DMS53 (cell line): Measurements from ENCODE around the gene ZNF205.

Experiments used
- DNase-seq: peaks from one replicate; lab custom pipeline; 2025; lab: John Stamatoyannopoulos, UW

Gene ZNF205

GRCh38 chr16:3084969-3085670, 27.3 kb upstream of the ZNF205 start:
- no peak for DNase-seq

GRCh38 chr16:3085868-3086595, 26.4 kb upstream of the ZNF205 start:
- no peak for DNase-seq

- DNase-seq = no peak
Observed at GRCh38 chr16:3086596-3087242, 25.7 kb upstream of the ZNF205 start.

- no peak for DNase-seq
Observed at GRCh38 chr16:3087243-3088235, 24.8 kb upstream of the ZNF205 start.

DNA sequence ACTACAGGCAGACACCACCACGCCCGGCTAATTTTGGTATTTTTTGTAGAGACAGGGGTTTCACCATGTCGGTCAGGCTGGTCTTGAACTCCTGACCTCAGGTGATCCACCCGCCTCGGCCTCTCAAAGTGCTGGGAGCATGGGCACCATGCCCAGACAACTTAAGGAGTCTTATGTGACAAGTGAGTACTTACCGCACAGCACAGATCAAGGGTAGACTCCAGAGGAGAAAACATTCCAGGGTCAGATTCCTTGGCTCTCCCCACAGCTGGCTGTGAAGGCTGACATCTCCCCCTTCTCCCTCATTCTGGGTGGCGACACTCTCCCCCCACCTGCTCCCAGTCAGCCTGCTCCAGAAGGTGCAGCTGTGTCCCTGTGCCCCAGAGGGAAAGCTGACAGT, 23.9 kb upstream of the ZNF205 start:
- DNase-seq = no peak

DNA sequence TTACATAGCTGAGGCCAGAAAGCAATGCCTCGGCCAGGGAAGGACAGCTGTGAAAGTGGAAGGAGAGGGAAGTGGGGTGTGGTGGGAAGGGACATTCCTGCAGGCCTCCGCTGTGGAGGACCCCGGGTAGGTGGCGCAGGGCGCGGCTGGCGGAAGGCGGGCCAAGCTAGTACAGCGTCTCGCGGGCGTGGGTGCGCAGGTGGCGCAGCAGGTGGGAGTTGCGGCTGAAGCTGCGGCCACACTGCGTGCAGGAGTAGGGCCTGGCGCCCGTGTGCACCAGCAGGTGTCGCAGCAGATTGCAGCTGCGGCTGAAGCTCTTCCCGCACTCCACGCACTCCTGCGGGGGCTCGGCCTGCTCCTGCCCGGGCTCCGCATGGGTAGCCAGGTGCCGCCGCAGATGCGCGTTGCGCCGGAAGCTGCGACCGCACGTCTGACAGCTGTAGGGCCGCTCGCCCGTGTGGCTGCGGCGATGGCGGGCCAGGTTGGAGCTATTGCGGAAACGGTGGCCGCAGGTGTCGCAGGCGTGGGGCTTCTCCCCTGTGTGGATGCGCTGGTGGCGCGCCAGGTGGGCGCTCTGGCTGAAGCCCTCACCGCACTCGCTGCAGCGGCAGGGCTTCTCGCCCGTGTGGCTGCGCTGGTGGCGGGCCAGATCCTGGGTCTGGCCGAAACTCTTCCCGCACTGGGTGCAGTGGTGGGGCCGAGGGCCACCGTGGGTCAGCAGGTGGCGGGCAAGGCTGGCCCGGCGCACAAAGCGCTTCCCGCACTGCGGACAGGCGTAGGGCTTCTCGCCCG, 23.3 kb upstream of the ZNF205 start:
- DNase-seq = peak; percentile 52

DNA sequence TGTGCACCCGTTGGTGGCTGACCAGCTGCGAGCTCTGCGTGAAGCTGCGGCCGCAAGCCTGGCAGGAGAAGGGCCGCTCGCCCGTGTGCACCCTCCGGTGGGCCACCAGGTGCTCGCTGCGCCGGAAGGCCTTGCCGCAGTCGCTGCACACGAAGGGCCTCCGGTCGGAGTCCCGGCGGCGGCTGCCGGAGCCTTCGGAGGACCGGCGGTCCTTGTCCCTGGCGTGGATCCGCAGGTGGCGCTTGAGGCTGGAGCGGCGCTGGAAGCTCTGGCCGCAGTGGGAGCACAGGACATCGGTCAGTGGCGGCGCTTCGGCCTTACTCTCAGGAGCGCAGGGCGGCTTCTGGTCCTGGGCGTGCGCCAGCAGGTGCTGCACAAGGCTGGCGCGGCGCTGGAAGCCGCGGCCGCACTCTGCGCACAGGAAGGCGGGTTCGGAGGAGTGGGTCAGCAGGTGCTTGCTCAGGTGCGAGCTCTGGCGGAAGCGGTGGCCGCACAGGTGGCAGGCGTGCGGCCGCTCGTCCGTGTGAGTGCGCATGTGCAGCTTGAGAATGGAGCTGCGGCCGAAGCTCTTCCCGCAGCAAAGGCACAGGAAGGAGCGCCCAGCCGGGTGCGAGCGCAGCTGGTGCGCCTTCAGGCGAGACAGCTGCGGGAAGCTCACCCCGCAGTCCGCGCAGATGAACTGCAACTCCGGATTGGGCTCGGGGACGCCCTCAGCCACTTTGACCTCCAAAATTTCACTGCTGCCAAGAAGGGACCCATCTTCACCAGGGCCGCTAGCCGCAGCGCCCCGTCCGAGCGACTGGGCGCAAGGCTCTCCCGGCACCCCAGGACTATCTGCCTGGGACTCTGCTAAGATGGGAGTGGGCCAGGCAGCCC, 22.4 kb upstream of the ZNF205 start:
- peak; percentile 95 for DNase-seq

- DNase-seq = no peak
Observed at GRCh38 chr16:3091551-3091950, 20.8 kb upstream of the ZNF205 start.

- DNase-seq = no peak
Observed at GRCh38 chr16:3092501-3092941, 19.9 kb upstream of the ZNF205 start.

GRCh38 chr16:3094289-3095027, 17.9 kb upstream of the ZNF205 start:
- peak; percentile 62 for DNase-seq

DNA sequence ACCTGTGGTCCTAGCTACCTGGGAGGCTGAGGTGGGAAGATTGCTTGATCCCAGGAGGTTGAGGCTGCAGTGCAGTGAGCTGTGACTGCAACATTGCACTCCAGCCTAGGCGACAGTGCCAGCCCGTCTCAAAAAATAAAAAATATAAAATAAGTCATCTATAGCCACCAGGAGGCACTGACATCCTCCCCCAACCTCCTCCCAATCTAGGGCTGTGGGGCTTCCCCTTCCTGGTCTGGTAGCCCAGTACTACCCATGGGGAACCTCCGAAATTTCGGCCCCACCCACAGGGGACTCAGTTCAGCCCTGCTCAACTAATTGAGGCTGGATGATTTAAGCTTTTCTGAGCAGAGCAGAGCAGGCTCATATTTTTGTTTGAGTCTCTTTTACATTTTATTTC, 16.5 kb upstream of the ZNF205 start:
- peak; percentile 33 for DNase-seq

- DNase-seq = no peak
Observed at GRCh38 chr16:3096362-3096761, 16.0 kb upstream of the ZNF205 start.

DNA sequence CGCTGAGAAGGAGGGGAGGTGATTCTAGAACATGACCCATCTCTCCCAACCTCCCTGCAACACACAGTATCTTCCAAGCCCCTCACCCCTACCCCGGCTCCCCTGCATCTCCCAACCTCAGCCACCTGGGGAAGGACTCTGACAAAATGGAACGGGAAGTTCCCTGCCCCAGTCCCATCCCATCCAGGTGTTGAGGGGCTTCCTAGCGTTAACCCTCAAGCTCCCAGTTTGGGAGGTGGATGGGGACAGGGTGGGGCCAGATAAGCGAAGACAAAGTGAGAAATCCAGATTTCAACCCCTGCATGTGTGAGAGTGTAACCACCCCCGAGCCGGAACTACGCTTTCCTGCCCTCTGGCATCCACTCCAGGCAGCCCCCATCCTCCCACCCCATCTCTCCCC, 15.1 kb upstream of the ZNF205 start:
- DNase-seq = no peak

DNA sequence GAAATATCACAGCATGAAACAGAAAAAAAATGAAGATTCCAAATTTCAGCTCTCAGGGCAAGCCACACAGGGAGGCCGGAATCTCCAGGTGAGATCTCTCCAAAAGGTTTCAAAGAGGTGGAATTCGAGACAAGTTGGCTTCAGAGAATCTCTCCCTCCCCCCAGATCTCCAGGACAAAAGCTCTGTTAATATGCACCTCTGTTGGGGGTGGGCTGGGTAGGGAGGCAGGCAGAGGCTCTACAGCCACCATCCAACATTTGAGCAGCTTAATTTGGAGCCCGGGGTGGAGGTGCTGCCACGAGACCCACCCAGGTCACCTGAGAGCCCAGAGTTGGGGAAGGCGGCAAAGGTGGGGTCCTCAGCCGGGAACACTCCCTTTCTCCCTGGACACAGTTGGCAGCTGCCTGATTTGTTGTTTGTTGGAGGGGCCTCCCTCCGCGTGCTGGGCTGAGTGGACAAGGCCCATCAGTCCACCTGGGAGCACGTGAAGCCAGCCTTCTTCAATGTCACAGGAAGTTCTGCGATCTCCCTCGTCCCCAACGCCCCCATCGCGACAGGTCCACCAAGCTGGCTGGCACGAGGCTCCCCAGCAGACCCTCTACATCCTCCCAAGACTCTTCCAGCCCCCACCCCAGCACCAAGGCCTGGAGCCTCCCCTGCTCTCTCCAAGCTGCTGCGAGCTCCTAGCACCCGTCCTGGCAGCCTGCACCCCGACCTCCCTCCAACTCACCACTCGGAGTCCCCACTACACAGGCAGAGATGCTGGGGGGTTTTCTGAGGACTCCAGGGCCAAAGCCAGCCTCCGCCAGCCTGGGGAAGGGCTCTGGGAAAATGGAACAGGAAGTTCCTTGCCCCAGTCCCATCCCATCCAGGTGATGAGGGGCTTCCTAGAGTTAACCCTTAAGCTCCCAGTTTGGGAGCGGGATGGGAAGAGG, 13.7 kb upstream of the ZNF205 start, which contains the start of gene ZSCAN10:
Gene ZSCAN10, minus strand, starts transcription at position 836 of the 936 bp plus-strand sequence. CDS start 6,357 bp downstream, outside the sequence.
- DNase-seq = no peak

DNA sequence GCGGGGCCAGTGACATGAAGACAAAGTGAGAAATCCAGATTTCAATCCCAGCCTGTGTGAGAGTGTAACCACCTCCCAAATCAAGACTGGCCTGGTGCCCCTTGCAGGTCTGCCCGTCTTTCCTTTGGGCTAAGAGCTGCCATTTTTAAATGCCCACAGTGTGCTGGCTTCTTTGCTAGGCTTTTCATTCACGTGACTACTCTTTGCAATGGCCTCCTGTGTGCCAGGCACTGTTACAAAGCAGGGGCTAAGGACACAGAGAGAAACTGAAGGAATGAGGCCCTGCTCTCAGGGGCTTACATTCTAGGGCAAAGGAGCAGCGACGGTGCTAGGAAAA, 13.0 kb upstream of the ZNF205 start:
- no peak for DNase-seq

DNA sequence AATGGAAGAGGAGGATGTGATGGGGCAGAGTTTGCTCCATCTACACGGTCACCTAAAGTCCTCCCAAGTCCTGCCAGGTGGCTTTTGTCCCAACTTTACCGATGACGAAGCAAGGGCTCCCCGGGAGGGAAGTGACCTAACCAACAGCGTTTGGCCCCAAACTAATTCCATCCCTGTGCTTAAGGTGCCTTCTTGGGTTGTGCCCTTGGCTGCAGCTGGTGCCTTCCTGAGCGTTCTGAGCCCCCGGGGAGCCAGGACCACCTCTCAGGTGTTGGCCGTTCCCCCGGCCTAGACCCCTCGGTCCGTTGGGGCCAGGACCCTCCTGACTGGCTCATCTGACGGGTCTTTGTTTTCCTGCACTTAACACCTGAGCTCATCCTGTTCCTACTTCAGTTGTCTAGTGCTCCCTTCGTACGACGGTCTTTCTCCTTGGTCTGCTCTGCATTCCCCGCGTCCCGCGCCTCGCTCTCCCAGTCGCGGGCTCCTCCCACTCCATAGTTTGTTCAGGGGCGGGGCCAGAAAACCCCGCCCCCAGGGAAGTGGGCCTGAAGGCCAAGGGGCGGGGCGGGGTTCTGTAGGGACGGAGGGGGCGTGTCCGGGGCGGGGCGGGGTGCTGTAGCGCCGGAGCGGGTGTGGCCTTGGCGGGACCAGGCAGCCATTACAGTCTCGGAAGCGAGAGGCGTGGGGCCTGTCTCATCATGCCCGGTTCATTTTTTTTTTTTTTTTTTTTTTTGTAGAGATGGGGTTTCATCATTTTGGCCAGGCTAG, 12.5 kb upstream of the ZNF205 start:
- DNase-seq = peak; percentile 96
